Keratinocyte (primary cell): ENCODE measurements around the gene SNRNP25.

Source experiments
- CTCF ChIP-seq, 3 experiments: IDR thresholded peaks in 1 of 3; conservative IDR thresholded peaks in 1 of 3; optimal IDR thresholded peaks in 1 of 3; 2 replicates in 2 of 3; 3 replicates in 1 of 3; pipeline versions ENCODE3 to v1.5.1; 2011; ENCODE audit warnings: low read length in 3 of 3, mild to moderate bottlenecking in 3 of 3, moderate library complexity in 2 of 3, control low read depth in 1 of 3, inconsistent platforms in 1 of 3; ENCODE audit not compliant: insufficient read depth in 2 of 3; ENCODE audit errors: extremely low read depth in 1 of 3
- EZH2 ChIP-seq: IDR thresholded peaks from one replicate; pipeline ENCODE4 v1.6.1; 2012; ENCODE audit warnings: inconsistent platforms, mild to moderate bottlenecking, low read length, moderate library complexity

- no peak for TF ChIP-seq EZH2
- TF ChIP-seq CTCF (optimal IDR thresholded peaks at IDR 0.05 in 1 of 3, IDR thresholded peaks at IDR 0.05 in 1 of 3, conservative IDR thresholded peaks at IDR 0.05 in 1 of 3; ENCODE audit: extremely low read depth in 1 of 3, insufficient read depth in 2 of 3, low read length in 3 of 3) = no peak
Observed at GRCh38 chr16:86483-86952, 32.9 kb downstream of the SNRNP25 start.
